Measurements from ENCODE around the gene KLK13. TPM values are rescaled to one million over a fixed set of nuclear protein-coding genes. Genes with fewer than 3 reads are reported as not detected.

KLK13 gene
- total RNA-seq, 1 donor from 2014 or later = not detected

GRCh38 chr19:51078104-51078503, 13.2 kb upstream of the KLK13 start:
- H3K4me1 Mint-ChIP-seq (ENCODE audit: low read depth, unreplicated experiment) = no peaks in the 10 kb centered on the region

GRCh38 chr19:51076631-51077213, 11.8 kb upstream of the KLK13 start:
- TF ChIP-seq CTCF (IDR thresholded peaks at IDR 0.05; ENCODE audit: partially characterized antibody, unreplicated experiment) = no peak
- no peaks in the 10 kb centered on the region for H3K9me3 Mint-ChIP-seq (ENCODE audit: unreplicated experiment)
- no peak overlapping the region for H3K27ac Mint-ChIP-seq (ENCODE audit: unreplicated experiment)
- peaks cover 2% of the 10 kb centered on the region for H3K27me3 Mint-ChIP-seq (ENCODE audit: unreplicated experiment)
- no peak for DNase-seq
- peaks cover 2% of the 10 kb centered on the region for H3K36me3 Mint-ChIP-seq (ENCODE audit: unreplicated experiment)
- H3K4me3 Mint-ChIP-seq (ENCODE audit: unreplicated experiment) = no peak overlapping the region
- no peaks in the 10 kb centered on the region for H3K4me1 Mint-ChIP-seq (ENCODE audit: low read depth, unreplicated experiment)

More at GRCh38 chr19:51078104-51078503, 13.2 kb upstream of the KLK13 start:
- no peak for TF ChIP-seq CTCF (IDR thresholded peaks at IDR 0.05; ENCODE audit: partially characterized antibody, unreplicated experiment)
- DNase-seq = no peak
- Mint-ChIP-seq H3K36me3 (ENCODE audit: unreplicated experiment) (peaks cover 6% of the 10 kb centered on the region), H3K9me3 (ENCODE audit: unreplicated experiment) (peaks cover 3% of the 10 kb centered on the region), H3K27me3 (ENCODE audit: unreplicated experiment) (peaks cover 4% of the 10 kb centered on the region), H3K27ac (ENCODE audit: unreplicated experiment) (no peak overlapping the region), H3K4me3 (ENCODE audit: unreplicated experiment) (no peak overlapping the region)

- Mint-ChIP-seq H3K4me3 (ENCODE audit: unreplicated experiment) (no peak overlapping the region), H3K9me3 (ENCODE audit: unreplicated experiment) (no peaks in the 10 kb centered on the region), H3K36me3 (ENCODE audit: unreplicated experiment) (no peaks in the 10 kb centered on the region), H3K27ac (ENCODE audit: unreplicated experiment) (no peak overlapping the region), H3K27me3 (ENCODE audit: unreplicated experiment) (peaks cover 2% of the 10 kb centered on the region), H3K4me1 (ENCODE audit: low read depth, unreplicated experiment) (no peaks in the 10 kb centered on the region)
- no peak for TF ChIP-seq CTCF (IDR thresholded peaks at IDR 0.05; ENCODE audit: partially characterized antibody, unreplicated experiment)
- DNase-seq = no peak
Measured at GRCh38 chr19:51075998-51076397, 11.1 kb upstream of the KLK13 start.

GRCh38 chr19:51071095-51071405, 6.2 kb upstream of the KLK13 start:
- no peaks in the 10 kb centered on the region for H3K4me1 Mint-ChIP-seq (ENCODE audit: low read depth, unreplicated experiment)
- TF ChIP-seq CTCF (IDR thresholded peaks at IDR 0.05; ENCODE audit: partially characterized antibody, unreplicated experiment) = no peak
- peaks cover 3% of the 10 kb centered on the region for H3K27me3 Mint-ChIP-seq (ENCODE audit: unreplicated experiment)

GRCh38 chr19:51070334-51071094, 5.6 kb upstream of the KLK13 start:
- Mint-ChIP-seq H3K4me1 (ENCODE audit: low read depth, unreplicated experiment) (no peaks in the 10 kb centered on the region), H3K4me3 (ENCODE audit: unreplicated experiment) (no peak overlapping the region), H3K36me3 (ENCODE audit: unreplicated experiment) (no peaks in the 10 kb centered on the region), H3K27ac (ENCODE audit: unreplicated experiment) (no peak overlapping the region), H3K27me3 (ENCODE audit: unreplicated experiment) (peaks cover 5% of the 10 kb centered on the region), H3K9me3 (ENCODE audit: unreplicated experiment) (peaks cover 3% of the 10 kb centered on the region)
- TF ChIP-seq CTCF (IDR thresholded peaks at IDR 0.05; ENCODE audit: partially characterized antibody, unreplicated experiment) = no peak
- no peak for DNase-seq

More at GRCh38 chr19:51071095-51071405, 6.2 kb upstream of the KLK13 start:
- no peak for DNase-seq
- no peaks in the 10 kb centered on the region for H3K36me3 Mint-ChIP-seq (ENCODE audit: unreplicated experiment)
- no peak overlapping the region for H3K4me3 Mint-ChIP-seq (ENCODE audit: unreplicated experiment)
- peaks cover 3% of the 10 kb centered on the region for H3K9me3 Mint-ChIP-seq (ENCODE audit: unreplicated experiment)
- H3K27ac Mint-ChIP-seq (ENCODE audit: unreplicated experiment) = no peak overlapping the region
